IPS DF 4.7 (cell line): ENCODE data around the gene OR5D13.

Experiments used
- DNase-seq: peaks from one replicate; pipeline ENCODE4 v3.0.0-alpha.2; 2013; ENCODE audit warnings: low spot score; ENCODE audit errors: extremely low read depth

The OR5D13 gene

GRCh38 chr11:55773138-55773537, at the start of gene OR5D13:
Gene OR5D13, plus strand, starts transcription at chr11:55773438. Its CDS starts 0 bp downstream, at chr11:55773438.
- DNase-seq: no peak

- DNase-seq: peak; percentile 0
These were observed 46.4 kb upstream of the OR5D13 start for GRCh38 chr11:55726715-55727324.

- DNase-seq: no peak
These were observed 40.3 kb upstream of the OR5D13 start for GRCh38 chr11:55732936-55733335.

GRCh38 chr11:55791606-55792005, 18.4 kb downstream of the OR5D13 start:
- no peak for DNase-seq

- DNase-seq: no peak
These were observed 20.1 kb downstream of the OR5D13 start for GRCh38 chr11:55793321-55793720.

- no peak for DNase-seq
These were observed 22.0 kb downstream of the OR5D13 start, which contains the start of gene OR5D14 for GRCh38 chr11:55795256-55795655. Gene OR5D14, plus strand, starts transcription at chr11:55795556. Its CDS starts 0 bp downstream, at chr11:55795556.

- DNase-seq: no peak
These were observed 33.0 kb downstream of the OR5D13 start for GRCh38 chr11:55806248-55806647.

GRCh38 chr11:55811067-55811466, 37.8 kb downstream of the OR5D13 start, which contains the start of gene OR5L1:
Gene OR5L1, plus strand, starts transcription at chr11:55811367. Its CDS starts 100 bp downstream, at chr11:55811467.
- no peak for DNase-seq

GRCh38 chr11:55819330-55819729, 46.1 kb downstream of the OR5D13 start, which contains the start of gene OR5D18:
Gene OR5D18, plus strand, starts transcription at chr11:55819630. Its CDS starts 0 bp downstream, at chr11:55819630.
- DNase-seq: no peak
